Ectodermal cell (in vitro differentiated cells): ENCODE data around the gene ZNF547.

Experiments
- H3K27ac ChIP-seq: 2 replicates; pipeline ENCODE4 v1.7.0; 2013; ENCODE audit warnings: mild to moderate bottlenecking, low read depth, low read length; ENCODE audit not compliant: insufficient read depth, poor library complexity, severe bottlenecking
- H3K27me3 ChIP-seq: 2 replicates; pipeline ENCODE4 v1.7.0; 2013; ENCODE audit warnings: mild to moderate bottlenecking, low read length; ENCODE audit not compliant: insufficient read depth, control insufficient read depth, poor library complexity, severe bottlenecking
- H3K36me3 ChIP-seq: one replicate; pipeline ENCODE4 v1.7.0; 2013; ENCODE audit warnings: low read length; ENCODE audit not compliant: control insufficient read depth, insufficient read depth
- H3K4me1 ChIP-seq: one replicate; pipeline ENCODE4 v1.7.0; 2013; ENCODE audit warnings: low read length; ENCODE audit not compliant: control insufficient read depth, insufficient read depth
- H3K4me3 ChIP-seq: 2 replicates; pipeline ENCODE4 v1.7.0; 2013; ENCODE audit warnings: low read depth, low read length, control low read depth; ENCODE audit not compliant: insufficient read depth
- H3K9me3 ChIP-seq: 2 replicates; pipeline ENCODE4 v1.7.0; 2013; ENCODE audit warnings: mild to moderate bottlenecking, low read length, moderate library complexity; ENCODE audit not compliant: control insufficient read depth
- WGBS, 2 experiments: methylation state at CpG; one replicate each; pipeline ENCODE4 v1.1.7; 2013; ENCODE audit warnings: missing lambda C conversion rate in 2 of 2; 5-methylcytosine and 5-hydroxymethylcytosine counted together

Gene ZNF547

GRCh38 chr19:57398868-57399267, 35.5 kb downstream of the ZNF547 start:
- no peak overlapping the region for H3K4me3 ChIP-seq
- H3K9me3 ChIP-seq: no peaks in the 10 kb centered on the region
- H3K36me3 ChIP-seq: peaks cover 32% of the 10 kb centered on the region
- 91 to 97% methylated on average over 5 of the region's 5 CpGs for WGBS, 2 experiments
- no peaks in the 10 kb centered on the region for H3K27me3 ChIP-seq
- H3K4me1 ChIP-seq: no peaks in the 10 kb centered on the region
- no peak overlapping the region for H3K27ac ChIP-seq

DNA sequence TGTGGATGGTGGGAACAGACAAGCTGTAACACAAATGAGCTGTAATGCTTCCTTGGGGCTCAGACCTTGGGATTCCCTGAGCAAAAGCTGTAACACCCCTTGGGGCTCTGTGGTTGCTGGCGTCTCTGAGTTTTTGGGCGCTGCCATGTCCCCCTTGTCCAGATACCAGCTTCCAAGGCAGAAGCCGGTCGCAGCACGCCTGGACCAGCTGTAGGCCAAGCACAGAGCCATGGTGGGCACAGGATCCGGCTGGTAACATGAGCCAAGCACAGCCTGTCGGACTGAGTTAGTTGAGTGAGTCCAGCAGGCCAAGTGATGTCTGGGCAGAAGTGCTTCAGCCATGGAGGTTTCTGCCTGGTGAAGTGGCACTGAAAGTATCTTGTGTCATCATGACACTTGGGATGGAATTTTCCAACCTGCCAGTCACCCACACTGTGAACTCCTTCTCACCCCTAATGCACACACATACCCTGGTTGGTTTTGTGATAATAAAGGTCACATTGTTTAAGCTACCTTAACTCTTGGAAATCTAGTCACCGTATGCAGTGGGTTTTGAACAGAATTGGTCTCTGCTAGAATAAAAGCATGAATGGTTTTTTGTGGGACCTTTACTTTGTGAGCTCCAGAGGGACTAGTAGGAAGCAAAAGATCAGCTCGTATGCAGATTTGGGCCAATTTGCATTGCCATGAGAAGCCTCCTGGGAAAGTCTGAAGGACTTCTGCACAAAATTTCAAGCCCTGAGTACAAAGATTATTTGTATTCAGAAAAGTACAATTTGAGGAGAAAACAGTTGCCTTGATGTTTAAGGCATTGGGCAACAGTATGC, 40.6 kb downstream of the ZNF547 start:
- no peak overlapping the region for H3K27ac ChIP-seq
- H3K27me3 ChIP-seq: no peaks in the 10 kb centered on the region
- H3K36me3 ChIP-seq: peaks cover 9% of the 10 kb centered on the region
- no peak overlapping the region for H3K4me3 ChIP-seq
- no peaks in the 10 kb centered on the region for H3K4me1 ChIP-seq
- no peaks in the 10 kb centered on the region for H3K9me3 ChIP-seq
- 92% methylated on average over 9 of the region's 9 CpGs for WGBS, 2 experiments

GRCh38 chr19:57406516-57407123, 43.3 kb downstream of the ZNF547 start:
- 18 to 20% methylated on average over 7 to 8 of the region's 8 CpGs for WGBS, 2 experiments
- H3K4me1 ChIP-seq: peaks cover 4% of the 10 kb centered on the region

GRCh38 chr19:57410877-57411671, 47.7 kb downstream of the ZNF547 start, which contains the start of gene ZNF17:
ZNF17 (plus strand) TSS chr19:57411161; CDS start chr19:57413616, 2,455 bp downstream.
- no peaks in the 10 kb centered on the region for H3K27me3 ChIP-seq
- WGBS, 2 experiments: 1% methylated on average over 55 of the region's 55 CpGs
- peaks cover 4% of the 10 kb centered on the region for H3K4me1 ChIP-seq
- no peaks in the 10 kb centered on the region for H3K36me3 ChIP-seq
- H3K9me3 ChIP-seq: no peaks in the 10 kb centered on the region
- H3K4me3 ChIP-seq: peak within 1 kb of the TSS; percentile 84
- no peak within 1 kb of the TSS for H3K27ac ChIP-seq

More at GRCh38 chr19:57406516-57407123, 43.3 kb downstream of the ZNF547 start:
- Histone ChIP-seq H3K36me3 (no peaks in the 10 kb centered on the region), H3K4me3 (no peak overlapping the region), H3K27ac (no peak overlapping the region), H3K27me3 (no peaks in the 10 kb centered on the region), H3K9me3 (no peaks in the 10 kb centered on the region)

- H3K4me3 ChIP-seq: no peak overlapping the region
- H3K4me1 ChIP-seq: no peaks in the 10 kb centered on the region
- H3K36me3 ChIP-seq: peaks cover 13% of the 10 kb centered on the region
- H3K9me3 ChIP-seq: no peaks in the 10 kb centered on the region
- no peak overlapping the region for H3K27ac ChIP-seq
- WGBS, 2 experiments: 93 to 95% methylated on average over 4 of the region's 4 CpGs
- H3K27me3 ChIP-seq: no peaks in the 10 kb centered on the region
Measured at GRCh38 chr19:57419439-57419838, 56.1 kb downstream of the ZNF547 start.

DNA sequence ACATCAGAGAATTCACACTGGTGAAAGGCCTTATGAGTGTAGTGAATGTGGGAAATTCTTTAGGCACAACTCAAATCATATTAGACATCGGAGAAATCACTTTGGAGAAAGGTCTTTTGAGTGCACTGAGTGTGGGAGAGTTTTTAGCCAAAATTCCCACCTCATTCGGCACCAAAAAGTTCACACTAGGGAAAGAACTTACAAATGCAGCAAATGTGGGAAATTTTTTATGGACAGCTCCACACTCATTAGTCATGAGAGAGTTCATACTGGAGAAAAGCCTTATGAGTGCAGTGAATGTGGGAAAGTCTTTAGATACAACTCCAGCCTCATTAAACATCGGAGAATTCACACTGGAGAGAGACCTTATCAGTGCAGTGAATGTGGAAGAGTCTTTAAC, 57.7 kb downstream of the ZNF547 start:
- WGBS, 2 experiments: 95 to 100% methylated on average over 1 to 3 of the region's 3 CpGs
- Histone ChIP-seq H3K27me3 (no peaks in the 10 kb centered on the region), H3K4me1 (no peaks in the 10 kb centered on the region), H3K9me3 (no peaks in the 10 kb centered on the region), H3K4me3 (no peak overlapping the region), H3K27ac (no peak overlapping the region), H3K36me3 (peaks cover 13% of the 10 kb centered on the region)
